ENCODE measurements around the gene DOLPP1.
"Not testable (repeated sequence)": the region's sequence is repeated elsewhere in the genome, so short reads cannot be mapped to it uniquely, and the experiment has no call there.

The DOLPP1 gene

DNA sequence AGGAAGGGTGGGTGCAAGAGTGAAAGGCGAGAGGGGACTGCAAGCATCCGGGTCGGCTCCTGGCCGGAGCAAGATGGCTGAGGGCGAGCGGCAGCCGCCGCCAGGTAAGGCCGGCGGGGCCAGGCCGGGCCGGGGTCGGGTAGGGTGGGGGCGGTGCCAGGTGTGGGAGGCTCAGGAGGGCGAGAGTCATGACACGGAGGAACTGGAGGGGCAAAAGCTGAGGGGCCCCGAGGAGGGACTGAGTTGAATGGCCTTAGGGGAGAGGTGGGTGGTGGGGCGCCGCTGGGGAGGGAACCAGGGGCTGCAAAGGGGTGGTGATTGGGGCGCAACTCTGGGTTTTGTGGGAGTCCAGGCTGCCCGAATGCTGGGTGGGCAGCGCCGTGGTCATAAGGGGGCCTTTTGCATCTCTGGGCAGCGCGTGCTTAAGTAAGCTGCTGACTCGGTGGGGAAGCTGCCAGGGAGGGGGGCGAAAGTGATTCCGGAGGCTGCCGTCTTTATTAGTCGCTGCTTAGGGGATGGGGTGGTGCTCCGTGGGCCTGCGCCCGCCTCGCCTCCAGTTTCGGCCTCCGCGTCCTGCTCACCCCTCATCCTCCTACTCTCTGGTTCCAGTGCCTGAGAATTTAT, 30.7 kb downstream of the DOLPP1 start:
- DNase-seq (ENCODE audit: low read depth in 1 of 2, low spot score in 1 of 2), result peak; percentile 35 to 42
- TF ChIP-seq POLR2AphosphoS5 (IDR thresholded peaks at IDR 0.05; ENCODE audit: low read depth) (peak; percentile 18; the same call in 1 of the 2 replicates), SPI1 (IDR thresholded peaks at IDR 0.05; ENCODE audit: borderline replicate concordance, low read depth) (no peak)
- TF ChIP-seq, protein P1, sequence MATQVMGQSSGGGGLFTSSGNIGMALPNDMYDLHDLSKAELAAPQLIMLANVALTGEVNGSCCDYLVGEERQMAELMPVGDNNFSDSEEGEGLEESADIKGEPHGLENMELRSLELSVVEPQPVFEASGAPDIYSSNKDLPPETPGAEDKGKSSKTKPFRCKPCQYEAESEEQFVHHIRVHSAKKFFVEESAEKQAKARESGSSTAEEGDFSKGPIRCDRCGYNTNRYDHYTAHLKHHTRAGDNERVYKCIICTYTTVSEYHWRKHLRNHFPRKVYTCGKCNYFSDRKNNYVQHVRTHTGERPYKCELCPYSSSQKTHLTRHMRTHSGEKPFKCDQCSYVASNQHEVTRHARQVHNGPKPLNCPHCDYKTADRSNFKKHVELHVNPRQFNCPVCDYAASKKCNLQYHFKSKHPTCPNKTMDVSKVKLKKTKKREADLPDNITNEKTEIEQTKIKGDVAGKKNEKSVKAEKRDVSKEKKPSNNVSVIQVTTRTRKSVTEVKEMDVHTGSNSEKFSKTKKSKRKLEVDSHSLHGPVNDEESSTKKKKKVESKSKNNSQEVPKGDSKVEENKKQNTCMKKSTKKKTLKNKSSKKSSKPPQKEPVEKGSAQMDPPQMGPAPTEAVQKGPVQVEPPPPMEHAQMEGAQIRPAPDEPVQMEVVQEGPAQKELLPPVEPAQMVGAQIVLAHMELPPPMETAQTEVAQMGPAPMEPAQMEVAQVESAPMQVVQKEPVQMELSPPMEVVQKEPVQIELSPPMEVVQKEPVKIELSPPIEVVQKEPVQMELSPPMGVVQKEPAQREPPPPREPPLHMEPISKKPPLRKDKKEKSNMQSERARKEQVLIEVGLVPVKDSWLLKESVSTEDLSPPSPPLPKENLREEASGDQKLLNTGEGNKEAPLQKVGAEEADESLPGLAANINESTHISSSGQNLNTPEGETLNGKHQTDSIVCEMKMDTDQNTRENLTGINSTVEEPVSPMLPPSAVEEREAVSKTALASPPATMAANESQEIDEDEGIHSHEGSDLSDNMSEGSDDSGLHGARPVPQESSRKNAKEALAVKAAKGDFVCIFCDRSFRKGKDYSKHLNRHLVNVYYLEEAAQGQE (IDR thresholded peaks at IDR 0.05; ENCODE audit: insufficient replicate concordance, low read depth), result peak; percentile 43
- no peaks in the 10 kb centered on the region for H3K27me3 ChIP-seq (ENCODE audit: insufficient read depth, poor library complexity, severe bottlenecking)
- peak overlapping the region; percentile 68 for H3K4me3 ChIP-seq (replicated peaks; ENCODE audit: insufficient read depth, low read length)
- peak overlapping the region; percentile 94 for H3K27ac ChIP-seq (replicated peaks)

DNA sequence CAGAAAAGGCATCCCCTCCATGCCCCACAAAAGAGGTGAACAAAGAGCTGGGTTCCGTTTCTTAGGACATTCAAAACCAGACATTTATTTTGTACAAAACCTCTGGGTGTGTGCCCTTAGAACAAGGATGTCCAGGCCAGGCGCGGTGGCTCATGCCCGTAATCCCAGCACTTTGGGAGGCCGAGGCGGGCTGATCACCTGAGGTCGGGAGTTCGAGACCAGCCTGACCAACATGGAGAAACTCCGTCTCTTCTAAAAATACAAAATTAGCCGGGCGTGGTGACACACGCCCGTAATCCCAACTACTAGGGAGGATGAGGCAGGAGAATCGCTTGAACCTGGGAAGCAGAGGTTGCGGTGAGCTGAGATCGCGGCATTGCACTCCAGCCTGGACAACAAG, 31.6 kb downstream of the DOLPP1 start:
- DNase-seq (ENCODE audit: low read depth in 1 of 2, low spot score in 1 of 2); H3K27me3 ChIP-seq (ENCODE audit: insufficient read depth, poor library complexity, severe bottlenecking); H3K27ac ChIP-seq (replicated peaks): not testable (repeated sequence)
- H3K4me3 ChIP-seq (replicated peaks; ENCODE audit: insufficient read depth, low read length), result peak overlapping the region; percentile 68

DNA sequence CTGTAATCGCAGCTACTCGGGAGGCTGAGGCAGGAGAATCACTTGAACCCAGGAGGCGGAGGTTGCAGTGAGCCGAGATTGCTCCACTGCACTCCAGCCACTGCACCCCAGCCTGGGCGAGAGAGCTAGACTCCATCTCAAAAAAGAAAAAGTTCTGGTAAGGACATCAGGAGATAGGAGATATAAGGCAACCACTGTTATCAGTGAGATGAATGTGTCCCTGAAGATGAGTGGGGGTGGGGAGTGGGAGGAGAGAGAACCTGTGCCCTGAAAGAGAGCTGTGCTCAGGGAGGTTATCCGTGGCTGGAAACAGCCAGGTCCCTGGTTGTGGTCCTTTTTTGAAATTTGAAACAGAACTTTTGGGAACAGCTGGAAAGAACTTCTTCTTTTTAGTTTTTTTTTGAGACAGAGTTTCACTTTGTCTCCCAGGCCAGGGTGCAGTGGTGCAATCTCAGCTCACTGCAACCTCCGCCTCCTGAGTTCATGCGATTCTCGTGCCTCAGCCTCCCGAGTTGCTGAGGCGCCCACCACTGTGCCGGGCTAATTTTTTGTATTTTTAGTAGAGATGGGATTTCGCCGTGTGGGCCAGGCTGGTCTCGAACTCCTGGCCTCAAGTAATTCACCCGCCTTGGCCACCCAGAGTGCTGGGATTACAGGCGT, 32.9 kb downstream of the DOLPP1 start:
- TF ChIP-seq, protein P1 (IDR thresholded peaks at IDR 0.05; ENCODE audit: insufficient replicate concordance, low read depth), result no peak
- no peak for TF ChIP-seq GABPA (IDR thresholded peaks at IDR 0.05; ENCODE audit: low read depth)
- TF ChIP-seq SPI1 (IDR thresholded peaks at IDR 0.05; ENCODE audit: borderline replicate concordance, low read depth), result peak; percentile 4; the same call in 1 of the 2 replicates
- no peak for TF ChIP-seq POLR2AphosphoS5 (IDR thresholded peaks at IDR 0.05; ENCODE audit: low read depth)
- TF ChIP-seq, protein P2, sequence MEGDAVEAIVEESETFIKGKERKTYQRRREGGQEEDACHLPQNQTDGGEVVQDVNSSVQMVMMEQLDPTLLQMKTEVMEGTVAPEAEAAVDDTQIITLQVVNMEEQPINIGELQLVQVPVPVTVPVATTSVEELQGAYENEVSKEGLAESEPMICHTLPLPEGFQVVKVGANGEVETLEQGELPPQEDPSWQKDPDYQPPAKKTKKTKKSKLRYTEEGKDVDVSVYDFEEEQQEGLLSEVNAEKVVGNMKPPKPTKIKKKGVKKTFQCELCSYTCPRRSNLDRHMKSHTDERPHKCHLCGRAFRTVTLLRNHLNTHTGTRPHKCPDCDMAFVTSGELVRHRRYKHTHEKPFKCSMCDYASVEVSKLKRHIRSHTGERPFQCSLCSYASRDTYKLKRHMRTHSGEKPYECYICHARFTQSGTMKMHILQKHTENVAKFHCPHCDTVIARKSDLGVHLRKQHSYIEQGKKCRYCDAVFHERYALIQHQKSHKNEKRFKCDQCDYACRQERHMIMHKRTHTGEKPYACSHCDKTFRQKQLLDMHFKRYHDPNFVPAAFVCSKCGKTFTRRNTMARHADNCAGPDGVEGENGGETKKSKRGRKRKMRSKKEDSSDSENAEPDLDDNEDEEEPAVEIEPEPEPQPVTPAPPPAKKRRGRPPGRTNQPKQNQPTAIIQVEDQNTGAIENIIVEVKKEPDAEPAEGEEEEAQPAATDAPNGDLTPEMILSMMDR (IDR thresholded peaks at IDR 0.05; ENCODE audit: insufficient read depth, low read length), result no peak
- Histone ChIP-seq H3K27me3 (ENCODE audit: insufficient read depth, poor library complexity, severe bottlenecking) (no peaks in the 10 kb centered on the region), H3K4me3 (replicated peaks; ENCODE audit: insufficient read depth, low read length) (no peak overlapping the region), H3K27ac (replicated peaks) (no peak overlapping the region)
- peak in 1 of 2 experiments; percentile 46 for DNase-seq (ENCODE audit: low read depth in 1 of 2, low spot score in 1 of 2)

DNA sequence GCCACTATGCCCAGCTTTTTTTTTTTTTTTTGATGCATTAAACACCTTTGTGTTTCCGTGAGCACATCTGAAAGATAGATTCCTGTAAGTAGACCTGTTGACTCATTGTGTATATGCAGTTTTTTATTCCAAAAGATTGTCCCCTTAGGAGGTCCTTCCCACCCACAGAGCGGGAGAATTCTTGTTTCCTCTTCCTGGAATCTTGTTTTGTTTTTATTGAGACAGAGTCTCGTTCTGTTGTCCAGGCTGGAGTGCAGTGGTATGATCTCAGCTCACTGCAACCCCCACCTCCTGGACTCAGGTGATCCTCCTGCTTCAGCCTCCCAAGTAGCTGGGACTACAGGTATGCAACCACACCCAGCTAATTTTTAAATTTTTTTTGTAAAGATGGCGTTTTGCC, 37.9 kb downstream of the DOLPP1 start:
- no peak for DNase-seq (ENCODE audit: low read depth in 1 of 2, low spot score in 1 of 2)
- no peak overlapping the region for H3K27ac ChIP-seq (replicated peaks)
- H3K4me3 ChIP-seq (replicated peaks; ENCODE audit: insufficient read depth, low read length), result no peak overlapping the region
- no peaks in the 10 kb centered on the region for H3K27me3 ChIP-seq (ENCODE audit: insufficient read depth, poor library complexity, severe bottlenecking)
- TF ChIP-seq POLR2AphosphoS5 (IDR thresholded peaks at IDR 0.05; ENCODE audit: low read depth), result no peak

DNA sequence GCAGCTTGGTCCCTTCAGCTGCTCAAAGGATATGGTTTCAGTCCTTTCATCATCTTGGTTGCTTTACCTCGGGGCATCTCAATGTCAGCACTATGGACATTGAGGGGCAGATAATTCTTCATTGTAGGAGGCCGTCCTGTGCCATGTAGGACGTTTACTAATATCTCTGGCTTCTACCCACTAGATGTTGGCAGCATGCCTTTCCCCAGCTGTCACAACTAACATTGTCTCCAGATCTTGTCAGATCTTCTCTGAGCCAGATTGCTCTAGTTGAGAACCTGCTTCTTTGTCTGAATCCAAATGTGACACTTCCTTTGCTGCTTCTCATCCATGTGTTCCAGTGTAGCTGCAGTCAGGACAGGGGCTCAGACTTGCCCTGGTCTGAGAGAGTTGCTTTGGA, 40.6 kb downstream of the DOLPP1 start:
- Histone ChIP-seq H3K27ac (replicated peaks) (no peak overlapping the region), H3K4me3 (replicated peaks; ENCODE audit: insufficient read depth, low read length) (no peak overlapping the region), H3K27me3 (ENCODE audit: insufficient read depth, poor library complexity, severe bottlenecking) (no peaks in the 10 kb centered on the region)
- TF ChIP-seq SPI1 (IDR thresholded peaks at IDR 0.05; ENCODE audit: borderline replicate concordance, low read depth) (no peak), GABPA (IDR thresholded peaks at IDR 0.05; ENCODE audit: low read depth) (no peak)
- no peak for DNase-seq (ENCODE audit: low read depth in 1 of 2, low spot score in 1 of 2)

DNA sequence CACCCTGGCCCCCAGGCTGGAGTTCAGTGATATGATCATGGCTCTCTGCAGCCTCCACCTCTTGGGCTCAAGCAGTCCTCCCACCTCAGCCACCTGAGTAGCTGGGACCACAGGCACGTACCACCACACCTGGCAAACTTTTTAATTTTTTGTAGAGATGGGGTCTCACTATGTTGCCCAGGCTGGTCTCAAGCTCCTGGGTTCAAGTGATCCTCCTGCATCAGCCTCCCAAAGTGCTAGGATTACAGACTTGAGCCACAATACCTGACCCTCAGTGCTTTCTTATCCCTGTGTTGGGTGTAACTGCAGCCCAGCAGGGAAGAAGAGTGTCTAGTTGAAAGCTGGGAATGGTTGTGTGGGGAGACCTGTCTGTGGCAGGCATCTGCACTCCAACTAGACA, 41.2 kb downstream of the DOLPP1 start:
- TF ChIP-seq SPI1 (IDR thresholded peaks at IDR 0.05; ENCODE audit: borderline replicate concordance, low read depth) (no peak), POLR2AphosphoS5 (IDR thresholded peaks at IDR 0.05; ENCODE audit: low read depth) (no peak), GABPA (IDR thresholded peaks at IDR 0.05; ENCODE audit: low read depth) (no peak)
- TF ChIP-seq, protein P2 (IDR thresholded peaks at IDR 0.05; ENCODE audit: insufficient read depth, low read length), result no peak
- TF ChIP-seq, protein P1 (IDR thresholded peaks at IDR 0.05; ENCODE audit: insufficient replicate concordance, low read depth), result no peak
- H3K4me3 ChIP-seq (replicated peaks; ENCODE audit: insufficient read depth, low read length), result no peak overlapping the region
- no peak overlapping the region for H3K27ac ChIP-seq (replicated peaks)
- no peak for DNase-seq (ENCODE audit: low read depth in 1 of 2, low spot score in 1 of 2)
- H3K27me3 ChIP-seq (ENCODE audit: insufficient read depth, poor library complexity, severe bottlenecking), result no peaks in the 10 kb centered on the region
